HG03558 (cell line): Measurements from ENCODE around the gene FBN2.
"Not testable (repeated sequence)": the region's sequence is repeated elsewhere in the genome, so short reads cannot be mapped to it uniquely, and the experiment has no call there.

Experiments used
- ATAC-seq: cut with Tn5 transposase; IDR thresholded peaks from one replicate; pipeline ENCODE4 v1.9.1; 2021; ENCODE audit warnings: moderate number of reproducible peaks; ENCODE audit not compliant: unreplicated experiment; ENCODE audit errors: extremely low read depth

FBN2 gene

GRCh38 chr5:128436749-128437188 is 101.3 kb downstream of the FBN2 start:
- no peak for ATAC-seq

DNA sequence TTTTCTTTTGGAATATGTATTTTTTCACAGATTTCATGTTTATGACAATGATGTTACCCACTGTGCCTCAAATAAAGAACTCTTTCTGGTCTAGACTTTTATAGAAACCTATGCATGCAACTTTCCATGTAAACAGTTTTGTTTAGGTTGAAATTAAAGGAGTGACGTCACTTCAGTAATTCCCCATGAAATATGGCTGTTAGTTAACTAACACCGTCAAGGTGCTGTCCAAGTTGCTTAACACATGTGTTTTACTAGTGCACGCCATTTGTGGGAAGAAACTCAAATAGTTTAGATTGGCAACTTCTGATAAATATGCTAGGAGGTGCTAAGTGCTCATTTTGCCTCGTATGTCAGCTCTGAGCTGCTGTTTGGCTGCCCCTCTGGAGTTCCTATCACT is 102.2 kb downstream of the FBN2 start:
- ATAC-seq: no peak

DNA sequence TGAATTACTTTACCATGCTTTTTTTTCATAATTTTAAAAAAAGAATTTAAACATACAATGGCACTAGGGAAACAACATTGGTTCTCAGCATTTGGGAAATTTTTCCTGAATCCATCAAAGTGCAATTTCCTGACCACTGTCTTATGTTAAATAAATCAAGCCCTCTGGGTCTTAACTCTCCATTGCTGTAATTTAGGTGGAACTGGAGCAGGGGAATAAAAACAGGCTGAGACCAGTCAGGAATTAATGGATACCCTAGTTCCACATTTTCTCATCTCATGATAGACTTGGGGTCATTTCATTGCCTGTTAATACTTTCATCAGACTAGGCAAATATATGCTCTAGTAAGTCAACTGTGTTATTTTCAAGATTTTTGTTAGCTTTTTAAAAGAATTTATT is 103.1 kb downstream of the FBN2 start:
- no peak for ATAC-seq

DNA sequence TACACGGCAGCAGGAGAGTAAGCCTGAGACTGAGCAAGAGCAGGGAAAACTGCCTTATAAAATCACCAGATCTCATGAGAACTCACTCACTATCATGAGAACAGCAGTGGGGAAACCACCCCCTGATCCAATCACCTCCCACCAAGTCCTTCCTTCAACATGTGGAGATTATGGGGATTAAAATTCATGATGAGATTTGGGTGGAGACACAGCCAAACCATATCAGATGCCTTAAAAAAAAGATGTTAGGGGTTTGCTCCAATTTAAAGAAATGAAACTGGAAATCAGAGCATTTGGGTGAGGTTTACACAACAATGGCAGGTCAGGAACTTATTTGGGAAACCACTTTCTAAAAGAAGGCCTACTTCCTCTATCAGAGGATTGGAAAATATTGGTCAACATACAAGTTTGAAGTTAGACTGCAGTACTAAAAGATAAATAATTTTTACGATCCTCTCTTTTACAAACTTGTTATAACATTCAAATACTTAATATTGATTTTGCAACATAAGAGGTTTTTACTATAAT is 105.1 kb downstream of the FBN2 start:
- ATAC-seq: no peak

DNA sequence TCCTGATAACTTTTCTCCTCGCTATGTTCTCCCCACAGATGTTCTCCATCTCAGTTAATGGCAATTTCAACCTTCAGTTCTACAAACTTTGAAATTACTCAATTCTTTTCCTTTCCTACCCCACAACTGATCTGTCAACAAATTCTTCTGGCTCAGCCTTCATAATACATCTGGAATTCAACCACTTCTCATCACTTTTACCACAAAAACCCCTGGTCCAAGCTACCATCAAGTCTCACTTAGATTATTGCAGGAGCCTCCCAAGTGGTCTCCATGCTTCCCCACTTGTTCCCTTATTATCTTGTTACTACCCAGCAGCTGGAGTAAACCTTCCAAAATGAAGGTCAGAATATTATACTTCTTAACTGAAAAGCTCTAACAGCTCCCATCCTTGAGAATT is 110.1 kb downstream of the FBN2 start:
- ATAC-seq: no peak

- peak; percentile 88 for ATAC-seq
These were observed 111.9 kb downstream of the FBN2 start for GRCh38 chr5:128426090-128426534.

GRCh38 chr5:128424646-128425045 is 113.4 kb downstream of the FBN2 start:
- ATAC-seq: no peak

DNA sequence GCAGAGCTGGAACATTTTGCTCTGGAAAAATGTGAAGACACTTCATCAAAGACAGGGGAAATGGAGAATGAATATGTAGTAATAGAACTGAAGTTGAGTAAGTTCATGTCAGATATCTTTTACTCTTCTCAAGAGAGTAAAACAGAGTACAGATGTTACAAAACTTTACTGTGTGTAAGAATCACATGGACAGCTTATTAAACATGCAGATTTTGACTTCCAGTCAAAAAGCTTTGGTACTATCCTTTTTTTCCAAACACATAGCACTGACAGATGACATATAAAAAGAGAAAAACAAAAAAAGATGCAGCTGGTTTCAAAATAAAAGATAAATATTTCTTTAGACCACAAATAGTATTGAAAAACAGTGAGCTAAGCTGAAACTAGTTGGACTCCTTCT is 115.4 kb downstream of the FBN2 start:
- ATAC-seq: no peak

DNA sequence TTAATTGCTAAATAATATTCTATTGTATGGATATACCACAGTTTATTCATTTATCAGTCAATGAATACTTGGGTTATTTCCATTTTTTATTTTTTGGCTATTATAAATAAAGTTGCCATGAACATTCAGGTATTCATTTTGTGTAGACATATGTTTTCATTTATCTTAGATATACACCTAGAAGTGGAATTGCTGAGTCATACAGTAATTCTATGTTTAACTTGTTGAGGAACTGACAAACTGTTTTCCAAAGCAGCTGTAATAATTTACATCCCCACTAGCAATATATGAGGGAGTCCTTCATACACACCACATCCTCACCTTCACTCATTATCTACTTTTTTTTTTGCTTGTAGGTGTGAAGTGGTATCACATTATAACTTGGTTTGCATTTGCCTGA is 123.6 kb downstream of the FBN2 start:
- ATAC-seq: no peak

DNA sequence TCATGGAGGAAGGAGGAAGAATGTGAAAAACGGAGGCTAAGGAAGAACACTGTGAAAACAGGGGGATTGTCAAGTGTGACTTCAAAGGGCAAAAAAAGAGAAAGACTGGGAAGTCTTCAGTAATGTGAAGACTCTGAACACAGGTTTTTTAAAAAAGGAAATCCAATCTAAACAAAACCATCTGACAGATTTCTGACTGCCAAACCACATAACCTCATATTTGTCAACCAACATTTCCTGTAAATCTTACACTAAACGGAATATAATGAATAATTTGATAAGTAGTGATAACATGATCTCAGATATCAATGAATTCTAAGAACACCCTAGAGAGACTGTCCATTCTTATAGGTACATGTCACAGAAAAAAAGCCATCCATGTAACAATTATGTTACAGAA is 124.7 kb downstream of the FBN2 start:
- no peak for ATAC-seq

DNA sequence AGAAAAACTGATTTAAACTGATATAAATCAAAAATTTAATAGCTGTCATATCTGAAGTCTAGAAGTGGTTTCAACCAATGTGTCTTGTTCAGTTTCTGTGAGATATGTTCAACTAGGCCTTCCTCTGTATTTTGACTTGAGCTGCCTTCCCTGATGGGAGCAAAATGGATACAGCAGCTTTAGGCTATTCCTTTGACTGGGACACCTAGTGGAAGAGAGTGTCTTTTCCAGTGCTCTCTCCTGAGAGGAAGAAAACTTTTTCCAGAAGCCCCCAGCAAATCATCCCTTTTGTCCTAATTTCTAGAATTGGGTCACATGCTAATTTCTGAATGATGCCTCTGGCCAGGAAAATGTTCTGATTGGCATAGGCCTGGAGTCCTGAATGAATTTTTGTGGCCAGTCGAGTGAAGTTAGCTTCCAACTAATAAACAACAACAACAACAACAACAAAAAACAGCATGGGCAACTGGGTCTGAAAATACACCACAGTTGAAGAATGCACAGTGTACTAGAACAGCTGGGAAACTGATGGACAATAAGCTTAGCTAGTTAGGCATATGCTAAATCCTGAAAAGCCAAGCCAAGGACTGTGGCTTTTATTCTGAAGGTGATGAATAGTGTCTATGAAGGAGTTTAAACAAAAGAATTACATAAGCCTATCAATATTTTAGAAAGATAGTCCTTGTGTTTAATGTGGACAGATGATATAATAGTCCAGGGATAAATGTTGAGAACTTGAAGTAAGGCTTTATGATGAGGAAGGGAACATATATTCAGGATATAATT is 125.7 kb downstream of the FBN2 start:
- no peak for ATAC-seq

- ATAC-seq: no peak
These were observed 128.8 kb downstream of the FBN2 start for GRCh38 chr5:128409166-128409800.

DNA sequence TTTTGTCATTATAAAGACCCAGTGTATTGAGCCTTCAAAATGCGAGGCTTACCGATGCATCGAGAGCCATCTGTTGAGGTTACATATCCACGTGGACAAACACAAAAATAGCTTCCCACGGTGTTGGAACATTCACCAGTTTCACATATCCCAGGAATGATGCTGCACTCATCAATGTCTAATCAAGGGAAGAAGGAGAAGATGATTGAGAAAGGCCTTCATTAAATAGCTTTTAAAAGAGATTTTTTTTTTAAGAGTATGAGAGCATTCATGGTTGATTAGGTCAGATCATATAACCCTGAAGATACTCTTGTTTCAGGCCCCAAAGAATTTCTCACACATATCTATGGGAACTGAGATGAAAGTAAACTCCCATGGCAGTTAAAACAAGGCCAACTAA is 129.4 kb downstream of the FBN2 start:
- no peak for ATAC-seq

DNA sequence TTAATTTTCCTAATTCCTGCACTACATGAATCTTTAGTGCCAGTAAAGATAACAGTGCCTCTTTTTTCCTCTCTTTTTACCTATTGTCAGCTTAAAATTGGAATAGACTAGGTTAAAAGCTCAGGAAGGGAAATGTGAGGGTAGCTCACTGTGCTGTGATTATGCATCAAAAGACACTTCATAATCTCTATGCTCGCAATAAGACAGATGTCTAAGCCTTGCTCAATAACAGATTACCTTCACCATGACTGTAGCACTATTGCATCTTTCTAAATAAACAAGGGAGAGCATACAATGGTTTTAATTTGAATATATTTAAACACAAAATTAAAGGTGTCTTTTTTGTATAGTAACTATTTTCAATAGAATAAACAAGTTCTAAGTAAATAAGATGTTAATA is 130.1 kb downstream of the FBN2 start:
- no peak for ATAC-seq

DNA sequence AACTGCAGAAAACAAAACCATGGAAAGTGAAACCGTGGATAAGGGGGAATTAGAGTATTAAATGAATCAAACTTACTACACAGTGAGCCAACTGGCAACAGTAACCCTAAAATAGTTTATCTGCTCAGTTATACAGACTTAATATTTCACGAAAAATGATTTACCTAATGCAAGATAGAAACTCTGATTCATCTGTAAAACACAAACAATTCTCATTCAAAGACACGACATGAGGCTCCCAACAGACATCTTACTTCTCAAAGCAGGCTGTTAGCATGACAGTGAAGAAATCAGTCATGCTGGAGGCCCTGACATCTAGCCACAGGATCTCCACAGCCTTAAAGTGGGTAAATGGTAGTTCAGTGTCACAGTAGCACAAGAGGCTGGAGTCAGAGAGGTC is 131.2 kb downstream of the FBN2 start:
- no peak for ATAC-seq

GRCh38 chr5:128405159-128405558 is 132.9 kb downstream of the FBN2 start:
- ATAC-seq: no peak

DNA sequence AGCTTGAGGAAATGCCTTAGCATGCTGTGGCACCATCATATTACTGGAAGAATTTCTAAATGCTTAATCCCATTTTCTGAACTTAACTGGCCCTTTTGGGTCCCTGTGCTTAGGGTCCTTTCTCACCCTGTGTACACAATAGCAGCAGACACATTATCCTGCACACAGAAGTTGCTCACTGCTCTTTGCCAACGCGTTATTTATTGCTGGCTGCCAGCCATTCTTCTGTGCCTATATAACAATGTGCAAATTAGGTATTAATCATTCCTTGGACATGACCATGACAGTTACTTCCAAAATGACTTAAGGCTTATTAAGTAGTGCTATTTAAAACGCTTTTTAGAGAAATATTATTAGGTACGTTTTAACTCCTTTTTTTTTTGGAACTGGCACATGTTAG is 134.7 kb downstream of the FBN2 start:
- no peak for ATAC-seq

DNA sequence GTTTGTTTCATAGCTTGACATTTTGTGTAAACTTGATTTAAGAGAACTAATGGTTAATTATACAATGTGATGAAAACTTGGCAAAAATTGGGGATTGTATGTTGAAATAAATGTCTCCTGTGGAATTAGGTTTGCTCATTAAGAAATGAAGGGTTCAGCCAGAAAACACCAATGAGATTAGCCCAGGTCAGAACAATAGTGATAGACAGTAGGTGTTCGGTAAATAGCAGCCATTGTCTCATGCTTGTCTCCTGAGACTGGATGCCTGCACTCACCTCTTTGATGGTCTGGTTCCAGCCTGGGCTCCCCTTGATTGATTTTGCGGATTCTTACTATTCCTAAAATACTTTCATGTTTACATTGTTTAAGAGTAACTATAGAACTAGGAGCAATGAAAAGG is 135.5 kb downstream of the FBN2 start:
- no peak for ATAC-seq

DNA sequence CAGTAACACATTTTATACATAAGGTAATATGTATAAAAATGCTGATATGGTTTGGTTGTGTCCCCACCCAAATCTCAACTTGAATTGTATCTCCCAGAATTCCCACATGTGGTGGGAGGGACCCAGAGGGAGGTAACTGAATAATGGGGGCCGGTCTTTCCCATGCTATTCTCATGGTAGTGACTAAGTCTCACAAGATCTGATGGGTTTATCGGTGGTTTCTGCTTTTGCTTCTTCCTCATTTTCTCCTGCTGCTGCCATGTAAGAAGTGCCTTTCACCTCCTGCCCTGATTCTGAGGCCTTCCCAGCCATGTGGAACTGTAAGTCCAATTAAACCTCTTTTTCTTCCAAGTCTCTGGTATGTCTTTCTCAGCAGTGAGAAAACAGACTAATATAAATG is 137.3 kb downstream of the FBN2 start:
- not testable (repeated sequence) for ATAC-seq

DNA sequence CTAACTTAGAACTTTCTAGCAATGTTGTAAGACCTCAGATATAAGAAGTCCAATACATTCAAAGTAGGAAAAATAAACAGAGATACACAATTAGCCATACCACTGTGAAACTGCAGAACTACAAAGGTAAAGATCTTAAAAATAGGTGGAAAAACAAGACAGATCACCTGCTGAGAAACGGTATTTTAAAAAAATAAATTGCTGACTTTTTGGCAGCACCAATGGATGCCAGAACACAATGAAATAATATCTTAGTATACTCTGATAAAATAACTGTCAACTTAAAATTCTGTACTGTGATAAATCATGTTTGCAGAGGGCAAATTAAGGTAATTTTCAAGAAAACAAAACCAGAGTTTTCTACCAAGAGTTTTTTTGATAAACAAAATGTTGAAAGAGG is 138.9 kb downstream of the FBN2 start:
- ATAC-seq: no peak

GRCh38 chr5:128397876-128398275 is 140.2 kb downstream of the FBN2 start:
- ATAC-seq: no peak

GRCh38 chr5:128395073-128395472 is 143.0 kb downstream of the FBN2 start:
- ATAC-seq: no peak
